GM12878 (cell line): ENCODE measurements around the gene BPTF. TPM values are rescaled to one million over a fixed set of nuclear protein-coding genes. Genes with fewer than 3 reads are reported as not detected.

Source experiments
- ATAC-seq: fragments of 200-7000 bp; cut with Tn5 transposase; 3 replicates; pipeline ENCODE4 v1.9.1; 2020; ENCODE audit warnings: mild to moderate bottlenecking, moderate library complexity
- BruUV-seq: library from RNA; stranded (reverse); fragments of 400-500 nt; replicated peaks from 2 replicates; lab custom pipeline; 2021; lab: Mats Ljungman, UMichigan
- CTCF ChIA-PET: fragments of 300-600 bp; sonication (Branson Sonifier 250); formaldehyde crosslinking; extraction: SDS; loops from one replicate; lab custom pipeline; 2021; ENCODE audit warnings: inconsistent platforms; lab: Yijun Ruan, JAX
- POLR2A ChIA-PET: fragments of 350-600 bp; formaldehyde crosslinking; extraction: SDS; loops from one replicate; lab custom pipeline; 2021; ENCODE audit warnings: inconsistent platforms; lab: Charles Lee
- RAD21 ChIA-PET: fragments of 300-600 bp; sonication (Branson Sonifier 250); formaldehyde crosslinking; loops from one replicate; lab custom pipeline; 2023; ENCODE audit warnings: antibody characterized with exemption; ENCODE audit not compliant: unreplicated experiment; lab: Charles Lee
- SMC1A ChIA-PET: fragments of 300-600 bp; sonication (Branson Sonifier 250); formaldehyde crosslinking; loops from one replicate; lab custom pipeline; 2023; ENCODE audit not compliant: unreplicated experiment, uncharacterized antibody; lab: Charles Lee
- DNase-seq: peaks from one replicate; pipeline ENCODE4 v3.0.0-alpha.2; 2011; ENCODE audit warnings: low read depth, low spot score
- FAIRE-seq: peaks from 3 replicates; lab custom pipeline; 2011; peaks lifted over from hg19 to GRCh38; lab: Jason Lieb, UNC
- H2AFZ ChIP-seq: 2 replicates; pipeline ENCODE4 v1.6.0; 2011; ENCODE audit warnings: low read depth, low read length, control low read depth; ENCODE audit not compliant: control insufficient read depth
- H3K27ac ChIP-seq: 2 replicates; pipeline ENCODE4 v1.5.1; 2011; ENCODE audit warnings: control low read depth; ENCODE audit not compliant: control insufficient read depth, insufficient read depth
- H3K27me3 ChIP-seq, 2 experiments: replicated peaks in 1 of 2; 2 replicates each; pipeline versions ENCODE4 v1.6.0 to v1.6.1; 2011; ENCODE audit warnings: low read length in 1 of 2; ENCODE audit not compliant: control insufficient read depth in 2 of 2, insufficient read depth in 2 of 2
- H3K36me3 ChIP-seq, 2 experiments: 2 replicates each; pipeline ENCODE4 v1.5.1; 2011; ENCODE audit warnings: low read length in 1 of 2; ENCODE audit not compliant: control insufficient read depth in 2 of 2, insufficient read depth in 2 of 2
- H3K4me1 ChIP-seq: 2 replicates; pipeline ENCODE4 v1.6.1; 2011; ENCODE audit warnings: mild to moderate bottlenecking, low read length, moderate library complexity, mixed read lengths; ENCODE audit not compliant: control insufficient read depth, insufficient read depth
- H3K4me2 ChIP-seq: 2 replicates; pipeline ENCODE4 v1.6.0; 2011; ENCODE audit warnings: control low read depth; ENCODE audit not compliant: control insufficient read depth, insufficient read depth
- H3K4me3 ChIP-seq: fragments of 200-600 bp; sonication (generic); 2 replicates; pipeline ENCODE4 v1.5.1; 2016
- H3K79me2 ChIP-seq: 2 replicates; pipeline ENCODE4 v1.6.0; 2011; ENCODE audit warnings: low read length; ENCODE audit not compliant: control insufficient read depth, insufficient read depth
- H3K9ac ChIP-seq: 2 replicates; pipeline ENCODE4 v1.8.0; 2011; ENCODE audit warnings: low read length, control low read depth, mixed read lengths; ENCODE audit not compliant: control insufficient read depth, insufficient read depth
- H3K9me3 ChIP-seq: replicated peaks from 3 replicates; pipeline ENCODE4 v1.5.1; 2011; ENCODE audit warnings: mild to moderate bottlenecking, low read length; ENCODE audit not compliant: control insufficient read depth, insufficient read depth
- H4K20me1 ChIP-seq: 2 replicates; pipeline ENCODE4 v1.6.0; 2011; ENCODE audit not compliant: control insufficient read depth, insufficient read depth
- ASH2L ChIP-seq: fragments of 300-600, 200-600 bp; sonication (generic); IDR thresholded peaks from 2 replicates; pipeline ENCODE4 v1.6.1; 2017; ENCODE audit warnings: low read depth, mild to moderate bottlenecking, borderline replicate concordance
- BACH1 ChIP-seq: fragments of 450-650 bp; IDR thresholded peaks from 2 replicates; pipeline ENCODE4 v1.6.1; 2017; ENCODE audit warnings: mild to moderate bottlenecking, borderline replicate concordance
- BCL11A ChIP-seq: IDR thresholded peaks from 2 replicates; pipeline ENCODE4 v1.6.1; 2011; ENCODE audit warnings: low read depth, low read length
- BMI1 ChIP-seq: fragments of 450-650 bp; IDR thresholded peaks from 2 replicates; pipeline ENCODE4 v1.6.1; 2016; ENCODE audit warnings: mild to moderate bottlenecking, moderate library complexity, borderline replicate concordance
- CEBPB ChIP-seq, 2 experiments: fragments of 150-350 bp in 1 of 2; IDR thresholded peaks; 2 replicates each; pipeline ENCODE4 v1.6.1; 2012 to 2014; ENCODE audit warnings: low read depth in 2 of 2, low read length in 2 of 2, borderline replicate concordance in 1 of 2, inconsistent platforms in 1 of 2
- EZH2 ChIP-seq: IDR thresholded peaks from 2 replicates; pipeline ENCODE4 v1.6.1; 2012; ENCODE audit warnings: low read depth, mild to moderate bottlenecking, control low read depth, inconsistent platforms, low read length, borderline replicate concordance; ENCODE audit not compliant: control insufficient read depth
- KLF5 ChIP-seq: fragments of 450-650 bp; IDR thresholded peaks from 2 replicates; pipeline ENCODE4 v1.6.1; 2014; ENCODE audit warnings: mild to moderate bottlenecking; ENCODE audit not compliant: partially characterized antibody
- STAT1 ChIP-seq: fragments of 450-650 bp; conservative IDR thresholded peaks from 2 replicates; pipeline ENCODE4 v1.6.1; 2014; ENCODE audit warnings: antibody characterized with exemption, mild to moderate bottlenecking
- ZBTB40 ChIP-seq: fragments of 450-650 bp; IDR thresholded peaks from 2 replicates; pipeline ENCODE4 v1.6.1; 2016; ENCODE audit warnings: mild to moderate bottlenecking, moderate library complexity, borderline replicate concordance
- WGBS: methylation state at CpG from one replicate; pipeline ENCODE4 v1.1.6; 2016; ENCODE audit warnings: low lambda C conversion rate; ENCODE audit not compliant: insufficient replicate concordance, insufficient coverage; ENCODE audit errors: missing lambda C conversion rate; 5-methylcytosine and 5-hydroxymethylcytosine counted together
- in situ Hi-C: fragments of 300-500 bp; cut with MboI; formaldehyde crosslinking; loops from 9 replicates; pipeline ENCODE4 v1.14.3; 2018; ENCODE audit warnings: mixed read lengths
- intact Hi-C: fragments of 100-400 bp; cut with micrococcal nuclease; formaldehyde crosslinking; loops from one replicate; pipeline ENCODE4 v1.14.2; 2022; ENCODE audit not compliant: unreplicated experiment
- polyA plus RNA-seq, 11 experiments: library from polyadenylated mRNA; depleted of rRNA in 4 of 11; unstranded in 6 of 11; stranded (reverse) in 5 of 11; fragments of >200 nt; fragmentation: Nextera tagmentation in 4 of 11; fragmentation: Illumina TruSeq in 1 of 11; extraction: Ambion mirVana in 4 of 11; extraction: Trizol in 1 of 11; gene quantifications; 1 replicate in 1 of 11; 2 replicates in 10 of 11; pipeline versions ENCODE4 v1.2.1 to v1.2.3, GENCODE V29; 2011 to 2016; ENCODE audit warnings: inconsistent platforms in 2 of 11, missing spikeins in 2 of 11, low read depth in 1 of 11
- total RNA-seq, 4 experiments: library from RNA; depleted of rRNA in 3 of 4; stranded (reverse); fragments of >200 nt in 3 of 4; fragmentation: Illumina TruSeq in 1 of 4; extraction: Trizol in 1 of 4; gene quantifications; 2 replicates each; pipeline versions ENCODE4 v1.2.1 to v1.2.3, GENCODE V29; 2013 to 2021
- TF ChIP-seq, protein P1 (sequence below): fragments of 450-650 bp; IDR thresholded peaks from 2 replicates; pipeline ENCODE4 v1.6.1; 2018; ENCODE audit warnings: borderline replicate concordance, mild to moderate bottlenecking; ENCODE audit not compliant: partially characterized antibody
- TF ChIP-seq, protein P2 (sequence below): fragments of 150-350 bp; IDR thresholded peaks from 2 replicates; pipeline ENCODE4 v1.6.1; 2014; ENCODE audit warnings: mild to moderate bottlenecking, low read depth, low read length
- TF ChIP-seq, protein P3 (sequence below): fragments of 450-650 bp; IDR thresholded peaks from 2 replicates; pipeline ENCODE4 v1.6.1; 2016; ENCODE audit warnings: mild to moderate bottlenecking

The BPTF gene
- total and polyA plus RNA-seq, 10 of the 15 experiments (the other 5 are each of a cell fraction or from before 2014, with no cell fraction given): 19.4 to 78.3 (median 44.8) TPM

- Histone ChIP-seq H3K36me3 (no peaks in the 10 kb centered on the region), H3K9me3 (no peaks in the 10 kb centered on the region), H3K9ac (no peak overlapping the region), H3K27ac (no peak overlapping the region), H4K20me1 (no peaks in the 10 kb centered on the region), H2AFZ (no peak overlapping the region), H3K79me2 (no peaks in the 10 kb centered on the region), H3K4me1 (0 out of 2 replicates have a peak, but pooled peaks cover 2% of the 10 kb centered on the region), H3K4me3 (no peak overlapping the region), H3K27me3 (no peaks in the 10 kb centered on the region), H3K4me2 (no peak overlapping the region)
- WGBS: 26% methylated on average over 8 of the region's 8 CpGs
- CTCF ChIA-PET: interaction anchor here (1.5 kb wide), 1 partner anchor 10 kb away, joined by 4 read pairs; no protein-coding TSS in a partner anchor
- no peak for FAIRE-seq
- BruUV-seq: no TSS peak
- intact Hi-C loops: no loop called here
- no peak for DNase-seq
- RAD21 ChIA-PET: no interaction called here
- SMC1A ChIA-PET: interaction anchor here (1.3 kb wide), 1 partner anchor 154 kb away, joined by 3 read pairs; no protein-coding TSS in a partner anchor
- in situ Hi-C loops: no loop called here
- POLR2A ChIA-PET: interaction anchor here (1.6 kb wide), 1 partner anchor 10 kb away, joined by 3 read pairs; no protein-coding TSS in a partner anchor
- ATAC-seq: no peak
- TF ChIP-seq, protein P1, sequence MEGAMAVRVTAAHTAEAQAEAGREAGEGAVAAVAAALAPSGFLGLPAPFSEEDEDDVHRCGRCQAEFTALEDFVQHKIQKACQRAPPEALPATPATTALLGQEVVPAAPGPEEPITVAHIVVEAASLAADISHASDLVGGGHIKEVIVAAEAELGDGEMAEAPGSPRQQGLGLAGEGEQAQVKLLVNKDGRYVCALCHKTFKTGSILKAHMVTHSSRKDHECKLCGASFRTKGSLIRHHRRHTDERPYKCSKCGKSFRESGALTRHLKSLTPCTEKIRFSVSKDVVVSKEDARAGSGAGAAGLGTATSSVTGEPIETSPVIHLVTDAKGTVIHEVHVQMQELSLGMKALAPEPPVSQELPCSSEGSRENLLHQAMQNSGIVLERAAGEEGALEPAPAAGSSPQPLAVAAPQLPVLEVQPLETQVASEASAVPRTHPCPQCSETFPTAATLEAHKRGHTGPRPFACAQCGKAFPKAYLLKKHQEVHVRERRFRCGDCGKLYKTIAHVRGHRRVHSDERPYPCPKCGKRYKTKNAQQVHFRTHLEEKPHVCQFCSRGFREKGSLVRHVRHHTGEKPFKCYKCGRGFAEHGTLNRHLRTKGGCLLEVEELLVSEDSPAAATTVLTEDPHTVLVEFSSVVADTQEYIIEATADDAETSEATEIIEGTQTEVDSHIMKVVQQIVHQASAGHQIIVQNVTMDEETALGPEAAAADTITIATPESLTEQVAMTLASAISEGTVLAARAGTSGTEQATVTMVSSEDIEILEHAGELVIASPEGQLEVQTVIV: no peak
- TF ChIP-seq, protein P2, sequence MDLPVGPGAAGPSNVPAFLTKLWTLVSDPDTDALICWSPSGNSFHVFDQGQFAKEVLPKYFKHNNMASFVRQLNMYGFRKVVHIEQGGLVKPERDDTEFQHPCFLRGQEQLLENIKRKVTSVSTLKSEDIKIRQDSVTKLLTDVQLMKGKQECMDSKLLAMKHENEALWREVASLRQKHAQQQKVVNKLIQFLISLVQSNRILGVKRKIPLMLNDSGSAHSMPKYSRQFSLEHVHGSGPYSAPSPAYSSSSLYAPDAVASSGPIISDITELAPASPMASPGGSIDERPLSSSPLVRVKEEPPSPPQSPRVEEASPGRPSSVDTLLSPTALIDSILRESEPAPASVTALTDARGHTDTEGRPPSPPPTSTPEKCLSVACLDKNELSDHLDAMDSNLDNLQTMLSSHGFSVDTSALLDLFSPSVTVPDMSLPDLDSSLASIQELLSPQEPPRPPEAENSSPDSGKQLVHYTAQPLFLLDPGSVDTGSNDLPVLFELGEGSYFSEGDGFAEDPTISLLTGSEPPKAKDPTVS: no peak
- no peak for TF ChIP-seq ASH2L
- TF ChIP-seq BACH1: no peak
- TF ChIP-seq STAT1: no peak
- no peak for TF ChIP-seq EZH2
- TF ChIP-seq ZBTB40: no peak
- no peak for TF ChIP-seq CEBPB (IDR thresholded peaks at IDR 0.05; ENCODE audit: borderline replicate concordance in 1 of 2, low read depth in 2 of 2, low read length in 2 of 2)
- TF ChIP-seq BCL11A: no peak
- TF ChIP-seq, protein P3, sequence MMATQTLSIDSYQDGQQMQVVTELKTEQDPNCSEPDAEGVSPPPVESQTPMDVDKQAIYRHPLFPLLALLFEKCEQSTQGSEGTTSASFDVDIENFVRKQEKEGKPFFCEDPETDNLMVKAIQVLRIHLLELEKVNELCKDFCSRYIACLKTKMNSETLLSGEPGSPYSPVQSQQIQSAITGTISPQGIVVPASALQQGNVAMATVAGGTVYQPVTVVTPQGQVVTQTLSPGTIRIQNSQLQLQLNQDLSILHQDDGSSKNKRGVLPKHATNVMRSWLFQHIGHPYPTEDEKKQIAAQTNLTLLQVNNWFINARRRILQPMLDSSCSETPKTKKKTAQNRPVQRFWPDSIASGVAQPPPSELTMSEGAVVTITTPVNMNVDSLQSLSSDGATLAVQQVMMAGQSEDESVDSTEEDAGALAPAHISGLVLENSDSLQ: no peak
- no peak for TF ChIP-seq KLF5
- TF ChIP-seq BMI1: no peak
These were observed 204.4 kb downstream of the BPTF start for GRCh38 chr17:68029512-68030215.
